ENCODE measurements around the gene MPG. TPM values are rescaled to one million over a fixed set of nuclear protein-coding genes. Genes with fewer than 3 reads are reported as not detected.

Gene MPG
- total RNA-seq, 4 donors from 2014 or later, result 49.1 to 107 (median 87.2) TPM

DNA sequence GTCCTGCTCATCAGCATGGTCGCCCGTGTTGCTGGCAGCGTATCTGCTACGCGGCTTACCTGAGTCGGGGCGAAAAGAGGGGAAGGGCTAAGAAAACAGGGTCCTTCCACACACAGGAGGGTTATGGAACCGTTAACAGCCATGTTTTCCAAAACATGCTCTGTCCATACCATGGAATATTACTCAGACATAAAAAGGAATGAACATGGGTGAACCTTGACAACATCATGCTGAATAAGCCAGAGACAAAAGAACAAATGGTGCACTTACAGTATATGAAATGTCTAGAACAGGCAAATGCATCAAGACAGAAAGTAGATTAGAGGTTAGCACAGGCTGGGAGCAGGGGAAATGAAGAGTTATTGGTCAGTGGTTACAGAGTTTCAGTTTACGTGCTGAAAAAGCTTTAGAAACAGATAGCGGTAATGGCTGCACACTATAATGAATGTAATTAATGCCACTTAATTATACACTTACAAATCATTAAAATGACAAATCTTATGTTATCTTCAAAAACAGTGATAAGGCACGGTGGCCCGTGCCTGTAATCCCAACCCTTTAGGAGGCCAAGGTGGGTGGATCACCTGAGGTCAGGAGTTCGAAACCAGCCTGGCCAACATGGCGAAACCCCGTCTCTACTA lies 52.6 kb downstream of the MPG start:
- TF ChIP-seq, protein P1, sequence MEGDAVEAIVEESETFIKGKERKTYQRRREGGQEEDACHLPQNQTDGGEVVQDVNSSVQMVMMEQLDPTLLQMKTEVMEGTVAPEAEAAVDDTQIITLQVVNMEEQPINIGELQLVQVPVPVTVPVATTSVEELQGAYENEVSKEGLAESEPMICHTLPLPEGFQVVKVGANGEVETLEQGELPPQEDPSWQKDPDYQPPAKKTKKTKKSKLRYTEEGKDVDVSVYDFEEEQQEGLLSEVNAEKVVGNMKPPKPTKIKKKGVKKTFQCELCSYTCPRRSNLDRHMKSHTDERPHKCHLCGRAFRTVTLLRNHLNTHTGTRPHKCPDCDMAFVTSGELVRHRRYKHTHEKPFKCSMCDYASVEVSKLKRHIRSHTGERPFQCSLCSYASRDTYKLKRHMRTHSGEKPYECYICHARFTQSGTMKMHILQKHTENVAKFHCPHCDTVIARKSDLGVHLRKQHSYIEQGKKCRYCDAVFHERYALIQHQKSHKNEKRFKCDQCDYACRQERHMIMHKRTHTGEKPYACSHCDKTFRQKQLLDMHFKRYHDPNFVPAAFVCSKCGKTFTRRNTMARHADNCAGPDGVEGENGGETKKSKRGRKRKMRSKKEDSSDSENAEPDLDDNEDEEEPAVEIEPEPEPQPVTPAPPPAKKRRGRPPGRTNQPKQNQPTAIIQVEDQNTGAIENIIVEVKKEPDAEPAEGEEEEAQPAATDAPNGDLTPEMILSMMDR (IDR thresholded peaks at IDR 0.05), result no peak
- ATAC-seq (ENCODE audit: low FRiP score), result no peak
- no peak for DNase-seq (ENCODE audit: low spot score)

DNA sequence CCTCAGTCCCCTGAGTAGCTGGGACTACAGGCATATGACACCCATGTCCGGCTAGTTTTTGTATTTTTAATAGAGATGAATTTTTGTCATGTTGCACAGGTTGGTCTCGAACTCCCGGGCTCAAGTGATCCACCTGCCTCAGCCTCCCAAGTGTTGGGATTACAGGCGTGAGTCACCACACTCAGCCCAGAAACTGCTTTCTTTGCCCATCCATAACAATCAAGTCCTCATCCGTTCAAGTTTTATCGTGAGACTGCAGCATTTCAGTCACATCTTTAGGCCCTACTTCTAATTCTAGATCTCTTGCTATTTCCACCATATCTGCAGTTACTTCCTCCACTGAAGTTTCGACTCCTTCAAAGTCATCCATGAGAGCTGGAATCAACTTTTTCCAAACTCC lies 54.1 kb downstream of the MPG start:
- TF ChIP-seq, protein P1 (IDR thresholded peaks at IDR 0.05), result no peak
- no peak for DNase-seq (ENCODE audit: low spot score)
- no peak for ATAC-seq (ENCODE audit: low FRiP score)

DNA sequence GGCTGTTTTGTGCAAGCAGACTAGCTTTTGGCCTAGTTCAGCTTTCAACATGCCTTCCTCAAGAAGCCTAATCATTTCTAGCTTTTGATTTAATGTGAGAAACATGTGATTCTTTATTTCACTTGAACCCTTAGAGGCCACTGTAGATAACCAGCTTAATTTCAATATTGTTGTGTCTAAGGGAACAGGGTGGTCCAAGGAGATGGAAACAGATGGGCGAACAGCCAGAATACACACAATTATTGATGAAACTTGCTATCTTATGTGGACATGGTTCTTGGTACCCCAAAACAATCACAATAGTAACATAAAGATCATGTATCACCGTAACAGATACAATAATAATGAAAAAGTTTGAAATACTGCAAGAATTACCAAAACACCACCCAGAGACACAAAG lies 55.7 kb downstream of the MPG start:
- no peak for ATAC-seq (ENCODE audit: low FRiP score)
- no peak for DNase-seq (ENCODE audit: low spot score)
- TF ChIP-seq, protein P1 (IDR thresholded peaks at IDR 0.05), result no peak

Small RNAs within 50 kb of the gene (small RNA-seq; reads per million reads assigned to genes)
- gene Z69720.2, result not detected

Other genes with a start within 250 kb of the MPG start
- gene POLR3K, start 24.6 kb upstream of the MPG start, total RNA-seq, result 1 to 10 TPM; 3.4 to 6.3 (median 4.1) TPM
- gene SNRNP25, start 24.4 kb upstream of the MPG start, total RNA-seq, result 10 to 100 TPM; 14.1 to 20.3 (median 17.6) TPM
- 10 to 100 TPM; 17.7 to 66.8 (median 18.8) TPM for gene RHBDF1, start 5.6 kb upstream of the MPG start, total RNA-seq
- gene NPRL3, start 60.4 kb downstream of the MPG start, total RNA-seq, result 10 to 100 TPM; 14.5 to 25.5 (median 20.2) TPM
- not detected for gene HBZ, start 74.4 kb downstream of the MPG start, total RNA-seq
- gene HBM, start 87.8 kb downstream of the MPG start, total RNA-seq, result not detected
- gene HBA2, start 94.7 kb downstream of the MPG start, total RNA-seq, result 1,000 to 10,000 TPM in 1 of 4 donors, 100 to 1,000 TPM in 2, 10 to 100 TPM in 1; 91.3 to 2,323 (median 185) TPM
- gene HBA1, start 98.5 kb downstream of the MPG start, total RNA-seq, result 100 to 1,000 TPM in 2 of 4 donors, 10 to 100 TPM in 2; 56.8 to 998 (median 122) TPM
- 1 to 10 TPM in 1 of 4 donors, not detected in 3; 3.0 TPM for gene HBQ1, start 102.2 kb downstream of the MPG start, total RNA-seq
- gene LUC7L, start 151.2 kb downstream of the MPG start, total RNA-seq, result 100 to 1,000 TPM in 1 of 4 donors, 10 to 100 TPM in 3; 52.7 to 115 (median 76.8) TPM
- gene FAM234A, start 156.6 kb downstream of the MPG start, total RNA-seq, result 100 to 1,000 TPM in 1 of 4 donors, 10 to 100 TPM in 3; 48.5 to 119 (median 69.3) TPM
- 10 to 100 TPM in 2 of 4 donors, 1 to 10 TPM in 2; 5.0 to 23.5 (median 13.8) TPM for gene RGS11, start 197.7 kb downstream of the MPG start, total RNA-seq
- gene ARHGDIG, start 202.4 kb downstream of the MPG start, total RNA-seq, result 10 to 100 TPM in 1 of 4 donors, 1 to 10 TPM in 2, not detected in 1; 2.3 to 12.2 (median 5.9) TPM
- 1 to 10 TPM in 3 of 4 donors, not detected in 1; 1.5 to 5.3 (median 2.7) TPM for gene PDIA2, start 204.9 kb downstream of the MPG start, total RNA-seq